GM12864 (cell line): ENCODE measurements around the gene MYO9B.

Source experiments
- DNase-seq: peaks from one replicate; pipeline ENCODE4 v3.0.0-alpha.2; 2011; ENCODE audit warnings: low read depth
- H3K4me3 ChIP-seq: 2 replicates; pipeline ENCODE4 v1.5.1; 2011; ENCODE audit warnings: mild to moderate bottlenecking, low read depth, low read length, control low read depth
- CTCF ChIP-seq: IDR thresholded peaks from 2 replicates; pipeline ENCODE4 v1.5.1; 2011; ENCODE audit warnings: low read depth, mild to moderate bottlenecking, moderate library complexity, low read length, control low read depth, inconsistent platforms; ENCODE audit errors: missing control alignments

The MYO9B gene

GRCh38 chr19:17259118-17259780 is 183.7 kb downstream of the MYO9B start:
- DNase-seq = no peak
- TF ChIP-seq CTCF = no peak

GRCh38 chr19:17259934-17260333 is 184.4 kb downstream of the MYO9B start:
- no peak overlapping the region for H3K4me3 ChIP-seq
- no peak for TF ChIP-seq CTCF
- no peak for DNase-seq

More at GRCh38 chr19:17259118-17259780, 183.7 kb downstream of the MYO9B start:
- no peak overlapping the region for H3K4me3 ChIP-seq

- H3K4me3 ChIP-seq = no peak overlapping the region
- TF ChIP-seq CTCF = peak; percentile 99
- DNase-seq = peak; percentile 78
Observed at GRCh38 chr19:17260842-17261325, 185.3 kb downstream of the MYO9B start.

- no peak for TF ChIP-seq CTCF
- no peak for DNase-seq
- H3K4me3 ChIP-seq = no peak overlapping the region
Observed at GRCh38 chr19:17262557-17262956, 187.0 kb downstream of the MYO9B start.
